Fibroblast of villous mesenchyme (primary cell): ENCODE measurements around the gene UVRAG. TPM values are rescaled to one million over a fixed set of nuclear protein-coding genes. Genes with fewer than 3 reads are reported as not detected.

Experiments used
- DNase-seq: peaks from one replicate; pipeline ENCODE4 v3.0.0-alpha.2; 2010; ENCODE audit warnings: low read depth
- H3K4me3 ChIP-seq: 2 replicates; pipeline ENCODE4 v1.5.1; 2011; ENCODE audit warnings: low read depth, mild to moderate bottlenecking, low read length
- total RNA-seq: library from RNA; depleted of rRNA; stranded (reverse); fragments of >200 nt; gene quantifications from 2 replicates; pipeline ENCODE4 v1.2.3, GENCODE V29; 2012
- TF ChIP-seq, protein P1 (sequence below): IDR thresholded peaks from 2 replicates; pipeline ENCODE4 v1.5.1; 2012; ENCODE audit warnings: low read depth, mild to moderate bottlenecking, low read length; ENCODE audit not compliant: insufficient read depth

Gene UVRAG
- total RNA-seq, 1 donor, result 37.1 TPM

DNA sequence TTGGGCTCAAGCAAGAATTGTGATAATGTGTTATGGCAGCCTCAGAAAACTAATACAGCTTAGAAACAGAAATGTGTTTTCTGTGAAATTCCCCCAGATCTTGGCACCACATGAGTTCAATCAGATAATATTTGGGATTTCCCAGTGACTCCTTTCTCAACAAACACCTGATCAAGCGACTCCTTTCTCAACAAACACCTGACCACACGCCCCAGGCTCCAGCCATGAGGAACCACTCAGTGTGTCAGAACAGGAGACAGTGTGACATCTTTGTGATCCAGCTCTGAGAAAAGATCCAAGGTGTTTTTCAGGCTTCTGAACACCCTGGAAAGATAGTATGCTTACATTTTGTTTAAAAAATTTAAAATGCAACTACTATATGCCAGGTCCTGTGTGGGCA lies 1.9 kb upstream of the UVRAG start:
- H3K4me3 ChIP-seq, result no peak overlapping the region
- TF ChIP-seq, protein P1, sequence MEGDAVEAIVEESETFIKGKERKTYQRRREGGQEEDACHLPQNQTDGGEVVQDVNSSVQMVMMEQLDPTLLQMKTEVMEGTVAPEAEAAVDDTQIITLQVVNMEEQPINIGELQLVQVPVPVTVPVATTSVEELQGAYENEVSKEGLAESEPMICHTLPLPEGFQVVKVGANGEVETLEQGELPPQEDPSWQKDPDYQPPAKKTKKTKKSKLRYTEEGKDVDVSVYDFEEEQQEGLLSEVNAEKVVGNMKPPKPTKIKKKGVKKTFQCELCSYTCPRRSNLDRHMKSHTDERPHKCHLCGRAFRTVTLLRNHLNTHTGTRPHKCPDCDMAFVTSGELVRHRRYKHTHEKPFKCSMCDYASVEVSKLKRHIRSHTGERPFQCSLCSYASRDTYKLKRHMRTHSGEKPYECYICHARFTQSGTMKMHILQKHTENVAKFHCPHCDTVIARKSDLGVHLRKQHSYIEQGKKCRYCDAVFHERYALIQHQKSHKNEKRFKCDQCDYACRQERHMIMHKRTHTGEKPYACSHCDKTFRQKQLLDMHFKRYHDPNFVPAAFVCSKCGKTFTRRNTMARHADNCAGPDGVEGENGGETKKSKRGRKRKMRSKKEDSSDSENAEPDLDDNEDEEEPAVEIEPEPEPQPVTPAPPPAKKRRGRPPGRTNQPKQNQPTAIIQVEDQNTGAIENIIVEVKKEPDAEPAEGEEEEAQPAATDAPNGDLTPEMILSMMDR, result no peak
- no peak for DNase-seq

DNA sequence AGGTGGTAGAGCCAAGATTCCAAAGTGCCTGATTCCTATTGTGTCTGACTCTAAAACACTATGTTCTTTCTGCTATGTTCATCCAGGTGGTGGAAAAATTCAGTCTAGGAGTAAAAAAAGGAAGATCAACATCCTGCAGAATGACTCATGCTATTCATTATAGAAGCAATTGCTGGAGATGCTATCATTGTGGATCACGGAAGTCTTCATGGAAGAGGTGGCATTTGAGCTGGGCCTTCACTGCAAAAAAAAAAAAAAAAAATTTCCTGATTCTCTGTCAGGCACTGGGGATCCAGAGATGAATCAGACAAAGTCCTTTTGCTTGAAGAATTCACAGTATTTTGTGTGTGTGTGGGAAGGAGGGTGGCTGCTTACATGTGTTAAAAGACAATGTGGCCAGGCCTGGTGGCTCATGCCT lies 1.4 kb upstream of the UVRAG start:
- DNase-seq, result no peak
- no peak overlapping the region for H3K4me3 ChIP-seq
- TF ChIP-seq, protein P1, result no peak

DNA sequence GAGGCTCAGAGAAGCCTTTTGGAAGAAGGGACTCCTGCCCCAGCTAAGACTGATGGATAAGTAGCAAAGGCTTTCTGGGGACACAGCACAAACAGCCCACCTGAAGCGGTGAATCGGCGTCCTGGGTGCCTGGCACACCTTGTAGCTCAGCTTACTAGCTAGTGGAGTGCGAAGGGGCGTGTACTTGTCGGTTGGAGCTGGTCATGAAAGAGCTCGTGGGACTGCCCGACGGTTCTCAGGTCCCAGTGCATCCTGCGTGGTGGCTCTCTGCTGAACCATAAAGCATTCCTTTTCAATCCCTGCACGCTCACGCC lies 690 bp upstream of the UVRAG start:
- TF ChIP-seq, protein P1, result no peak
- peak overlapping the region; percentile 90 for H3K4me3 ChIP-seq
- DNase-seq, result no peak

DNA sequence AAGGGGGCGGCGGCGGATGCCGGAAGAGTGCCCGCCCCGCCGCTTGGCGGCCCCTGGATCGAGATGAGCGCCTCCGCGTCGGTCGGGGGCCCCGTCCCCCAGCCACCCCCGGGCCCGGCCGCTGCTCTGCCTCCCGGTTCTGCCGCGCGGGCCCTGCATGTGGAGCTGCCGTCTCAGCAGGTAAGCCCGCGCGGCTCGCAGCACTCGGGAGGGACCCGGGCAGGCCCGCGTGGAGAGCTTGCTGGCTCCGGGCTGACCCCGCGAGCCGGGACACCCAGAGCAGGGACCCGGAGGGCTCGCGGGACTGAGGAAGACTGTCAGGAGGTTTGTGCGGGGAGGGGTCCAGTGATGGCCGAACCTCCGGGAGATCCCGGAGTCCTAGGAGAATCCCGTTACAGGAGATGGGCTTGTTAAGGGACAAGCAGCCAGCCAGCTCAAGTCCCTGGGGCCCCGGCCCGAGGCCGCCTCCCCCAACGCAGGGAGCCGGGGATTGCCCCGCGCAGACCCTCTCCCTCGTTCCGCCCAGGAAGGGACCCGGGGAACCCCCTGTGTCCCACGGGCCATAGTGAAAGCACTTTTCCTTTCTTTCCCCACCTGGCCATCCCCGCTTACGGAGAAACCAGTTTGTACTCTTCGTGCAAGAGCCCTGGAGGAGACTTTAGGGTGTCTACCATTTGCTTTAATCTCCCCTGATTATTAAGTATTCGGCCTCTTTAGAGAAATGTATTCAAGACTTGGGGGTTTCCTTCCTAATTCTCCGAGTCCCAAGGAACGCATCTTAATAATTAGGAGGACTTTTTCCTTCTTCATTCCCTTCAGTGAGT lies 547 bp downstream of the UVRAG start:
- peak; percentile 47 for DNase-seq
- peak overlapping the region; percentile 90 for H3K4me3 ChIP-seq

DNA sequence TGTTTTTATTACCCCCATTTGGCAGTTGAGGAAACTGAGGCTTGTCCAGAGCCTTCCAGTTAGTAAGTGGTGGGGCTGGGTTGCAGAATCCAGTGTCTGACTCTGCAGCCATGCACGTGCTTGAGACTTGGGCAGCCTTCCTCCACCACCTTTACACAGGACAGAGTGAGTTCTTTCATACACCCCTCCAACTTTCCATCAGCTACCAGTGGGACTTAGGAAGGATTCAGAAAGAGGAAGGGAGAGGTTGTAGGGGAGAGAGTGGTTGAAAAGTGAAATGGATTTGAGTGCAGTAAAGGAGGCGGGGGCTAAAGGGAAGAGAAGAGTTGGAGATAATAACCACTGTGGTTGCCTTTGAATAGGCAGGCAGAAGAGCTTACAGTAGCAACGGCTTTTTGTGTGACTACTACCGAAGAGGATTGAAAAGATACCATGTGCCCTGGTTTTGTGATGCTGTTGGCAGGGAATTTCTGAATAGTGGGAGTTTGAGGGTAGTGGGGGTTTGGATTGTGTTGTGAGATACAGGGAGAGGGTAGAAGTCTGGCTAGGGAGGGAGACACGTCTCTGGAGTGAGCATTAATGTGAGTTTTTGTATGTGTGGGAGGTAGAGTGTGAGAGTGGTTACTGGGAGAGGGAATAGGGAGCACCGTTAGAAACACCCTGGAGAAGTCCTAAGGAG lies 1.7 kb downstream of the UVRAG start:
- peak; percentile 31 for DNase-seq
- TF ChIP-seq, protein P1, result no peak
- peak overlapping the region; percentile 90 for H3K4me3 ChIP-seq

More for the DNA sequence above, 547 bp downstream of the UVRAG start:
- TF ChIP-seq, protein P1, result no peak

DNA sequence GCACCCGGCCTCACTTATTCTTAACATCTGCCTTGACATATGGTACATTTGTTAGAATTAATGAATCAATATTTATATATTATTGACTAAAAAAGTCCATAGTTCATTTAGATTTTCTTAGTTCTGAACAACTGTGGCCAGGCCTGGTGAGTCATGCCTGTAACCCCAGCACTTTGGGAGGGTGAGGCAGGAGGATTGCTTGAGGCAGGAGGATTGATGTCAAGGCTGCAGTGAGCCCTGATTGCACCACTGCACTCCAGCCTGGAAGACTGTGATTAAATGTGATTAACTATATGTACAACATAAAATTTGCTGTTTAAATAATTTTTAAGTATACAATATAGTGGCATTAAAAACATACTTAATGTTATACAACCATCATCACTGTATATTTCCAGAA lies 5.6 kb downstream of the UVRAG start:
- TF ChIP-seq, protein P1, result no peak
- no peak overlapping the region for H3K4me3 ChIP-seq
- DNase-seq, result peak; percentile 64
